DMS114 treated with DMSO at 0.1 percent for 48 hours (cell line): ENCODE data around the gene DYSF.

Experiments
- DNase-seq: peaks from one replicate; lab custom pipeline; 2025; ENCODE audit not compliant: unreplicated experiment; lab: John Stamatoyannopoulos, UW

DYSF gene

GRCh38 chr2:71564790-71565189 lies 111.4 kb downstream of the DYSF start:
- DNase-seq, result no peak

- DNase-seq, result no peak
Observed at GRCh38 chr2:71566372-71566771, 113.0 kb downstream of the DYSF start.

GRCh38 chr2:71567625-71568024 lies 114.3 kb downstream of the DYSF start:
- DNase-seq, result no peak

GRCh38 chr2:71568103-71568502 lies 114.7 kb downstream of the DYSF start:
- no peak for DNase-seq

- DNase-seq, result no peak
Observed at GRCh38 chr2:71570511-71570910, 117.2 kb downstream of the DYSF start.

GRCh38 chr2:71570951-71571460 lies 117.6 kb downstream of the DYSF start:
- DNase-seq, result no peak

- DNase-seq, result no peak
Observed at GRCh38 chr2:71571945-71572344, 118.6 kb downstream of the DYSF start.

GRCh38 chr2:71575966-71576365 lies 122.6 kb downstream of the DYSF start:
- no peak for DNase-seq

- no peak for DNase-seq
Observed at GRCh38 chr2:71576541-71576940, 123.2 kb downstream of the DYSF start.

- DNase-seq, result no peak
Observed at GRCh38 chr2:71577209-71577608, 123.8 kb downstream of the DYSF start.

GRCh38 chr2:71578767-71579342 lies 125.5 kb downstream of the DYSF start:
- DNase-seq, result no peak

GRCh38 chr2:71581026-71581425 lies 127.7 kb downstream of the DYSF start:
- DNase-seq, result no peak

GRCh38 chr2:71583876-71584275 lies 130.5 kb downstream of the DYSF start:
- no peak for DNase-seq

- no peak for DNase-seq
Observed at GRCh38 chr2:71586471-71586870, 133.1 kb downstream of the DYSF start.

- no peak for DNase-seq
Observed at GRCh38 chr2:71587509-71588073, 134.2 kb downstream of the DYSF start.

GRCh38 chr2:71588497-71589170 lies 135.3 kb downstream of the DYSF start:
- no peak for DNase-seq

GRCh38 chr2:71589763-71590162 lies 136.4 kb downstream of the DYSF start:
- no peak for DNase-seq

- DNase-seq, result no peak
Observed at GRCh38 chr2:71591044-71591443, 137.7 kb downstream of the DYSF start.

GRCh38 chr2:71592181-71592711 lies 138.9 kb downstream of the DYSF start:
- DNase-seq, result no peak

- no peak for DNase-seq
Observed at GRCh38 chr2:71595569-71595968, 142.2 kb downstream of the DYSF start.

GRCh38 chr2:71596011-71596410 lies 142.7 kb downstream of the DYSF start:
- DNase-seq, result no peak

GRCh38 chr2:71597756-71598155 lies 144.4 kb downstream of the DYSF start:
- DNase-seq, result no peak
